ENCODE results near the gene TAGLN.

GRCh38 chr11:117175781-117176180 lies 23.4 kb upstream of the TAGLN start:
- TF ChIP-seq CTCF (IDR thresholded peaks at IDR 0.05; ENCODE audit: borderline replicate concordance, extremely low read depth, low read length, poor library complexity, severe bottlenecking) (no peak), EZH2 (IDR thresholded peaks at IDR 0.05; ENCODE audit: borderline replicate concordance, low read depth, low read length, severe bottlenecking) (no peak)
